Heart left ventricle (tissue), 16 donors: ENCODE results near the gene RIOX2. TPM values are rescaled to one million over a fixed set of nuclear protein-coding genes. Genes with fewer than 3 reads are reported as not detected.

ENCODE experiments used
- ATAC-seq, 4 donors: fragments of 200-7000 bp; cut with Tn5 transposase; one replicate each; pipeline ENCODE4 v1.9.1; 2020 to 2022; ENCODE audit warnings: moderate library complexity in 4 of 4, mild to moderate bottlenecking in 3 of 4, moderate number of reproducible peaks in 1 of 4
- DNase-seq, 5 donors: peaks; one replicate each; pipeline ENCODE4 v3.0.0-alpha.2; 2020
- H3K27ac ChIP-seq, 12 donors: fragments of 200-600 bp; sonication (generic) in 4 of 12; one replicate each; pipeline versions ENCODE4 v1.5.0 to v1.8.0; 2016 to 2022; ENCODE audit warnings: mild to moderate bottlenecking in 2 of 12
- H3K27me3 ChIP-seq, 9 donors: fragments of 200-600 bp; sonication (generic) in 2 of 9; one replicate each; pipeline versions ENCODE4 v1.5.1 to v1.8.0; 2016 to 2022; ENCODE audit warnings: mild to moderate bottlenecking in 3 of 9
- H3K36me3 ChIP-seq, 9 donors: fragments of 200-600 bp; sonication (generic) in 2 of 9; one replicate each; pipeline versions ENCODE4 v1.5.0 to v1.8.0; 2018 to 2022; ENCODE audit warnings: mild to moderate bottlenecking in 2 of 9
- H3K4me1 ChIP-seq, 12 donors: fragments of 200-600 bp; sonication (generic) in 4 of 12; one replicate each; pipeline versions ENCODE4 v1.5.0 to v1.8.0; 2016 to 2022; ENCODE audit warnings: mild to moderate bottlenecking in 3 of 12
- H3K4me3 ChIP-seq, 12 donors: fragments of 200-600 bp; sonication (generic) in 4 of 12; one replicate each; pipeline versions ENCODE4 v1.5.0 to v1.8.0; 2017 to 2022; ENCODE audit warnings: mild to moderate bottlenecking in 9 of 12, moderate library complexity in 4 of 12
- H3K9me3 ChIP-seq, 12 donors: fragments of 200-600 bp; sonication (generic) in 4 of 12; one replicate each; pipeline versions ENCODE4 v1.5.0 to v1.8.0; 2016 to 2022; ENCODE audit warnings: mild to moderate bottlenecking in 1 of 12
- POLR2A ChIP-seq, 2 donors: fragments of 450-650 bp; IDR thresholded peaks; one replicate each; pipeline ENCODE4 v1.6.1; 2017; ENCODE audit warnings: antibody characterized with exemption in 2 of 2, mild to moderate bottlenecking in 2 of 2, moderate library complexity in 2 of 2
- WGBS, 4 donors: extraction: QIAGEN DNeasy Blood & Tissue Kit in 2 of 4; methylation state at CpG; one replicate each; pipeline versions ENCODE4 v1.1.5 to v1.1.7; 2013 to 2018; 5-methylcytosine and 5-hydroxymethylcytosine counted together
- intact Hi-C, 10 donors: fragments of 100-400 bp; cut with DNase I; formaldehyde crosslinking; loops; one replicate each; pipeline versions ENCODE4 v1.11.1 to v1.14.2; 2022
- polyA plus RNA-seq, 2 donors: library from polyadenylated mRNA; stranded (reverse); fragments of 200-250 nt; gene quantifications; one replicate each; pipeline ENCODE4 v1.2.3, GENCODE V29; 2013
- total RNA-seq, 9 donors: library from RNA; depleted of rRNA in 2 of 9; stranded (reverse); fragments of >200 nt in 2 of 9; fragmentation: NEBNext Ultra II Directional in 3 of 9; extraction: Animal tissue kit (Norgen Biotek cat#: 25700) in 3 of 9; gene quantifications; one replicate each; pipeline versions ENCODE4 v1.1.0 to v1.2.4, GENCODE V29; 2016 to 2023
- TF ChIP-seq, protein P1 (sequence below), 12 donors: fragments of 200-600 bp; sonication (generic) in 4 of 12; IDR thresholded peaks; one replicate each; pipeline versions ENCODE4 v1.5.0 to v1.8.0; 2018 to 2022; ENCODE audit warnings: antibody characterized with exemption in 12 of 12, mild to moderate bottlenecking in 5 of 12
- donor health status: ischemic (EF 13 %, LVEDD 7.1; RV severe dilation, severe dysfunction).
- donor health status: healthy with polysubstance abuse.
- donor health status: DM: no; HTN: yes; CAD: no.
- donor health status: DM: no; HTN: no; CAD: no.
- donor health status: ischemic (EF 25% LVEDD 6.9; RV normal size, moderate dysfunction).
- donor health status: ischemic (EF 25% LVEDD 5.7; RV mildly dilated, moderate dysfunction).
- donor health status: healthy.
- donor health status: DM: yes; HTN: yes; CAD: no.
- donor health status: ischemic (EF 35%, LVEDD 5.7; RV mildly dilated, moderate dysfunction).
- donor health status: nonischemic (EF 11% LVEDD 7.7; RV severe dilation, severe dysfunction).
- donor health status: DM: yes; HTN: yes; CAD: no.
- donor health status: PGD.
- donor health status: ischemic (EF 29% LVEDD 5.4; RV normal size, mild dysfunction).
- donor health status: nonischemic (EF 23%, LVEDD 6.1; RV moderate dilation, normal function).

Gene RIOX2
- total and polyA plus RNA-seq, 11 donors = 8.9 to 15.9 (median 12.1) TPM

DNA sequence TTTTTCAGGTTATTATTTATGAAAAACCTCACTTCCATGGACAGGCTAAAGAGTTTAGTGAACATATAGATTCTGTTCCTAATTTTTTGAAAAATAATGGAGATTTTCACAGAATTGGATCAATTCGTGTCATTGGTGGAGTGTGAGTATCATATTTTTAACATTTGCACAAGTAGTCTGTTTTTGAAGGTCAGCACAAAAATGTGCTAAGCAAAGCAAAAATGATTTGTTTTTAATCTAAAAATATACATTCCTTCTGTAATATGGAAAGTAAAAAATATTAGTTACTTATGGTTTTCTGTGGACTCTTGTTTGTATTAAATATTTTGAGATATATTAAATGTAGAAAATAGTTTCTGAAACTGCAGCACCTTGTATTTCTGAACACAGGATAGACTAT lies 79.4 kb downstream of the RIOX2 start:
- TF ChIP-seq, protein P1, sequence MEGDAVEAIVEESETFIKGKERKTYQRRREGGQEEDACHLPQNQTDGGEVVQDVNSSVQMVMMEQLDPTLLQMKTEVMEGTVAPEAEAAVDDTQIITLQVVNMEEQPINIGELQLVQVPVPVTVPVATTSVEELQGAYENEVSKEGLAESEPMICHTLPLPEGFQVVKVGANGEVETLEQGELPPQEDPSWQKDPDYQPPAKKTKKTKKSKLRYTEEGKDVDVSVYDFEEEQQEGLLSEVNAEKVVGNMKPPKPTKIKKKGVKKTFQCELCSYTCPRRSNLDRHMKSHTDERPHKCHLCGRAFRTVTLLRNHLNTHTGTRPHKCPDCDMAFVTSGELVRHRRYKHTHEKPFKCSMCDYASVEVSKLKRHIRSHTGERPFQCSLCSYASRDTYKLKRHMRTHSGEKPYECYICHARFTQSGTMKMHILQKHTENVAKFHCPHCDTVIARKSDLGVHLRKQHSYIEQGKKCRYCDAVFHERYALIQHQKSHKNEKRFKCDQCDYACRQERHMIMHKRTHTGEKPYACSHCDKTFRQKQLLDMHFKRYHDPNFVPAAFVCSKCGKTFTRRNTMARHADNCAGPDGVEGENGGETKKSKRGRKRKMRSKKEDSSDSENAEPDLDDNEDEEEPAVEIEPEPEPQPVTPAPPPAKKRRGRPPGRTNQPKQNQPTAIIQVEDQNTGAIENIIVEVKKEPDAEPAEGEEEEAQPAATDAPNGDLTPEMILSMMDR (IDR thresholded peaks at IDR 0.05) = no peak
- no peak for TF ChIP-seq POLR2A (IDR thresholded peaks at IDR 0.05)
- H3K9me3 ChIP-seq = no peaks in the 10 kb centered on the region
- 87 to 98% (median 94%) methylated on average over 1 of the region's 1 CpG for WGBS, 4 donors
- DNase-seq (no peak), ATAC-seq (no peak)
- H3K4me3 ChIP-seq = no peak overlapping the region
- intact Hi-C loops = loop anchor here in 1 of 10 donors (10.0 kb wide), 1 partner anchor 68 kb away; the partner anchor contains the start of gene CRYBG3
- H3K4me1 ChIP-seq = no peaks in the 10 kb centered on the region
- no peak overlapping the region for H3K27ac ChIP-seq
- no peaks in the 10 kb centered on the region for H3K27me3 ChIP-seq
- H3K36me3 ChIP-seq = peaks cover 0 to 97% (median 42%) of the 10 kb centered on the region in 9 donors

Other genes starting within 250 kb of the RIOX2 start
- gene ARL6, start 207.7 kb downstream of the RIOX2 start, total RNA-seq = 1 to 10 TPM; 2.0 to 6.0 (median 3.9) TPM
- gene ARL6, start 207.7 kb downstream of the RIOX2 start, polyA plus RNA-seq = 1 to 10 TPM; 1.3 to 4.7 TPM
- gene CRYBG3, start 150.4 kb downstream of the RIOX2 start, total RNA-seq = 10 to 100 TPM; 18.7 to 34.1 (median 21.4) TPM
- 10 to 100 TPM in 1 of 2 donors, 1 to 10 TPM in 1; 5.5 to 11.7 TPM for gene CRYBG3, start 150.4 kb downstream of the RIOX2 start, polyA plus RNA-seq
- gene GABRR3, start 62.9 kb upstream of the RIOX2 start, total RNA-seq = not detected
- gene GABRR3, start 62.9 kb upstream of the RIOX2 start, polyA plus RNA-seq = not detected
- not detected for gene OR5AC2, start 114.7 kb upstream of the RIOX2 start, total RNA-seq
- not detected for gene OR5AC2, start 114.7 kb upstream of the RIOX2 start, polyA plus RNA-seq
- not detected for gene OR5H1, start 158.3 kb upstream of the RIOX2 start, total RNA-seq
- gene OR5H1, start 158.3 kb upstream of the RIOX2 start, polyA plus RNA-seq = not detected
- gene OR5H14, start 175.0 kb upstream of the RIOX2 start, total RNA-seq = not detected
- gene OR5H14, start 175.0 kb upstream of the RIOX2 start, polyA plus RNA-seq = not detected
- not detected for gene OR5H15, start 194.3 kb upstream of the RIOX2 start, total RNA-seq
- gene OR5H15, start 194.3 kb upstream of the RIOX2 start, polyA plus RNA-seq = not detected